ENCODE measurements around the gene DPP9. TPM values are rescaled to one million over a fixed set of nuclear protein-coding genes. Genes with fewer than 3 reads are reported as not detected.
A peak's percentile ranks its signal among the peaks of the same experiment; 100 is the strongest.

The DPP9 gene
- polyA plus RNA-seq, 4 donors = 37.1 to 59.5 (median 43.3) TPM

- no peak overlapping the region for H3K27ac ChIP-seq (ENCODE audit: low read depth in 1 of 3, low read length in 2 of 3)
- H3K27me3 ChIP-seq (ENCODE audit: control insufficient read depth in 3 of 3, insufficient read depth in 3 of 3, low read length in 3 of 3) = no peaks in the 10 kb centered on the region
- H3K4me3 ChIP-seq (ENCODE audit: low read depth in 1 of 3, low read length in 3 of 3) = no peak overlapping the region
- peaks cover 0 to 11% (median 0%) of the 10 kb centered on the region in 3 donors for H3K4me1 ChIP-seq (ENCODE audit: control insufficient read depth in 3 of 3, insufficient read depth in 2 of 3, low read depth in 1 of 3, low read length in 2 of 3)
- H3K36me3 ChIP-seq (ENCODE audit: control insufficient read depth in 3 of 3, insufficient read depth in 2 of 3, low read depth in 1 of 3, low read length in 3 of 3) = peaks cover 25 to 89% (median 34%) of the 10 kb centered on the region in 3 donors
- DNase-seq (no peak), FAIRE-seq (no peak)
- WGBS, 3 donors = 90 to 94% (median 93%) methylated on average over 11 of the region's 11 CpGs
- H3K9me3 ChIP-seq (ENCODE audit: control insufficient read depth in 2 of 2, insufficient read depth in 1 of 2, low read depth in 1 of 2, low read length in 1 of 2) = no peaks in the 10 kb centered on the region
These were observed 23.0 kb downstream of the DPP9 start for GRCh38 chr19:4700693-4700970.

- Histone ChIP-seq H3K9me3 (ENCODE audit: control insufficient read depth in 2 of 2, insufficient read depth in 1 of 2, low read depth in 1 of 2, low read length in 1 of 2) (no peaks in the 10 kb centered on the region), H3K27ac (ENCODE audit: low read depth in 1 of 3, low read length in 2 of 3) (no peak overlapping the region), H3K27me3 (ENCODE audit: control insufficient read depth in 3 of 3, insufficient read depth in 3 of 3, low read length in 3 of 3) (no peaks in the 10 kb centered on the region), H3K36me3 (ENCODE audit: control insufficient read depth in 3 of 3, insufficient read depth in 2 of 3, low read depth in 1 of 3, low read length in 3 of 3) (peaks cover 24 to 92% (median 40%) of the 10 kb centered on the region in 3 donors), H3K4me1 (ENCODE audit: control insufficient read depth in 3 of 3, insufficient read depth in 2 of 3, low read depth in 1 of 3, low read length in 2 of 3) (peaks cover 0 to 5% (median 0%) of the 10 kb centered on the region in 3 donors), H3K4me3 (ENCODE audit: low read depth in 1 of 3, low read length in 3 of 3) (no peak overlapping the region)
- DNase-seq = no peak
- no peak for FAIRE-seq
- WGBS, 3 donors = 92 to 94% (median 93%) methylated on average over 33 of the region's 33 CpGs
These were observed 23.6 kb downstream of the DPP9 start for GRCh38 chr19:4699826-4700692.

- DNase-seq (no peak), FAIRE-seq (no peak)
- Histone ChIP-seq H3K36me3 (ENCODE audit: control insufficient read depth in 3 of 3, insufficient read depth in 2 of 3, low read depth in 1 of 3, low read length in 3 of 3) (peaks cover 31 to 97% (median 46%) of the 10 kb centered on the region in 3 donors), H3K4me3 (ENCODE audit: low read depth in 1 of 3, low read length in 3 of 3) (no peak overlapping the region), H3K27me3 (ENCODE audit: control insufficient read depth in 3 of 3, insufficient read depth in 3 of 3, low read length in 3 of 3) (no peaks in the 10 kb centered on the region), H3K9me3 (ENCODE audit: control insufficient read depth in 2 of 2, insufficient read depth in 1 of 2, low read depth in 1 of 2, low read length in 1 of 2) (no peaks in the 10 kb centered on the region), H3K27ac (ENCODE audit: low read depth in 1 of 3, low read length in 2 of 3) (no peak overlapping the region), H3K4me1 (ENCODE audit: control insufficient read depth in 3 of 3, insufficient read depth in 2 of 3, low read depth in 1 of 3, low read length in 2 of 3) (no peaks in the 10 kb centered on the region)
- 93 to 96% (median 96%) methylated on average over 13 to 14 of the region's 14 CpGs for WGBS, 3 donors
These were observed 26.3 kb downstream of the DPP9 start for GRCh38 chr19:4697304-4697703.

- Histone ChIP-seq H3K9me3 (ENCODE audit: control insufficient read depth in 2 of 2, insufficient read depth in 1 of 2, low read depth in 1 of 2, low read length in 1 of 2) (no peaks in the 10 kb centered on the region), H3K4me3 (ENCODE audit: low read depth in 1 of 3, low read length in 3 of 3) (no peak overlapping the region), H3K27ac (ENCODE audit: low read depth in 1 of 3, low read length in 2 of 3) (peak overlapping the region in 1 of 3 donors; percentile 19), H3K4me1 (ENCODE audit: control insufficient read depth in 3 of 3, insufficient read depth in 2 of 3, low read depth in 1 of 3, low read length in 2 of 3) (no peaks in the 10 kb centered on the region), H3K36me3 (ENCODE audit: control insufficient read depth in 3 of 3, insufficient read depth in 2 of 3, low read depth in 1 of 3, low read length in 3 of 3) (peaks cover 24 to 95% (median 47%) of the 10 kb centered on the region in 3 donors), H3K27me3 (ENCODE audit: control insufficient read depth in 3 of 3, insufficient read depth in 3 of 3, low read length in 3 of 3) (no peaks in the 10 kb centered on the region)
- no peak for FAIRE-seq
- WGBS, 3 donors = 90 to 96% (median 93%) methylated on average over 19 of the region's 19 CpGs
- DNase-seq = no peak
These were observed 28.4 kb downstream of the DPP9 start for GRCh38 chr19:4695224-4695731.

GRCh38 chr19:4694211-4694987 lies 29.2 kb downstream of the DPP9 start:
- Histone ChIP-seq H3K27me3 (ENCODE audit: control insufficient read depth in 3 of 3, insufficient read depth in 3 of 3, low read length in 3 of 3) (no peaks in the 10 kb centered on the region), H3K36me3 (ENCODE audit: control insufficient read depth in 3 of 3, insufficient read depth in 2 of 3, low read depth in 1 of 3, low read length in 3 of 3) (peaks cover 21 to 95% (median 52%) of the 10 kb centered on the region in 3 donors), H3K4me3 (ENCODE audit: low read depth in 1 of 3, low read length in 3 of 3) (no peak overlapping the region), H3K9me3 (ENCODE audit: control insufficient read depth in 2 of 2, insufficient read depth in 1 of 2, low read depth in 1 of 2, low read length in 1 of 2) (no peaks in the 10 kb centered on the region), H3K4me1 (ENCODE audit: control insufficient read depth in 3 of 3, insufficient read depth in 2 of 3, low read depth in 1 of 3, low read length in 2 of 3) (no peaks in the 10 kb centered on the region), H3K27ac (ENCODE audit: low read depth in 1 of 3, low read length in 2 of 3) (peak overlapping the region in 1 of 3 donors; percentile 4)
- no peak for FAIRE-seq
- 91 to 96% (median 91%) methylated on average over 22 of the region's 22 CpGs for WGBS, 3 donors
- DNase-seq = no peak

GRCh38 chr19:4693471-4694121 lies 30.0 kb downstream of the DPP9 start:
- WGBS, 3 donors = 91 to 95% (median 93%) methylated on average over 15 of the region's 15 CpGs
- Histone ChIP-seq H3K4me3 (ENCODE audit: low read depth in 1 of 3, low read length in 3 of 3) (no peak overlapping the region), H3K9me3 (ENCODE audit: control insufficient read depth in 2 of 2, insufficient read depth in 1 of 2, low read depth in 1 of 2, low read length in 1 of 2) (no peaks in the 10 kb centered on the region), H3K36me3 (ENCODE audit: control insufficient read depth in 3 of 3, insufficient read depth in 2 of 3, low read depth in 1 of 3, low read length in 3 of 3) (peaks cover 19 to 96% (median 50%) of the 10 kb centered on the region in 3 donors), H3K4me1 (ENCODE audit: control insufficient read depth in 3 of 3, insufficient read depth in 2 of 3, low read depth in 1 of 3, low read length in 2 of 3) (no peaks in the 10 kb centered on the region), H3K27me3 (ENCODE audit: control insufficient read depth in 3 of 3, insufficient read depth in 3 of 3, low read length in 3 of 3) (no peaks in the 10 kb centered on the region), H3K27ac (ENCODE audit: low read depth in 1 of 3, low read length in 2 of 3) (peak overlapping the region in 1 of 3 donors; percentile 4)
- no peak for FAIRE-seq
- DNase-seq = no peak

- WGBS, 3 donors = 85 to 95% (median 89%) methylated on average over 7 of the region's 7 CpGs
- Histone ChIP-seq H3K9me3 (ENCODE audit: control insufficient read depth in 2 of 2, insufficient read depth in 1 of 2, low read depth in 1 of 2, low read length in 1 of 2) (no peaks in the 10 kb centered on the region), H3K27me3 (ENCODE audit: control insufficient read depth in 3 of 3, insufficient read depth in 3 of 3, low read length in 3 of 3) (no peaks in the 10 kb centered on the region), H3K4me3 (ENCODE audit: low read depth in 1 of 3, low read length in 3 of 3) (no peak overlapping the region), H3K36me3 (ENCODE audit: control insufficient read depth in 3 of 3, insufficient read depth in 2 of 3, low read depth in 1 of 3, low read length in 3 of 3) (peaks cover 23 to 96% (median 50%) of the 10 kb centered on the region in 3 donors), H3K4me1 (ENCODE audit: control insufficient read depth in 3 of 3, insufficient read depth in 2 of 3, low read depth in 1 of 3, low read length in 2 of 3) (no peaks in the 10 kb centered on the region), H3K27ac (ENCODE audit: low read depth in 1 of 3, low read length in 2 of 3) (no peak overlapping the region)
- no peak for FAIRE-seq
- no peak for DNase-seq
These were observed 30.6 kb downstream of the DPP9 start for GRCh38 chr19:4693078-4693350.
